HG03342 (cell line): ENCODE results near the gene GARIN3.
"Not testable (repeated sequence)": the region's sequence is repeated elsewhere in the genome, so short reads cannot be mapped to it uniquely, and the experiment has no call there.

Source experiments
- ATAC-seq: cut with Tn5 transposase; IDR thresholded peaks from one replicate; pipeline ENCODE4 v1.9.1; 2021; ENCODE audit warnings: mild to moderate bottlenecking, moderate library complexity; ENCODE audit not compliant: unreplicated experiment

Gene GARIN3

DNA sequence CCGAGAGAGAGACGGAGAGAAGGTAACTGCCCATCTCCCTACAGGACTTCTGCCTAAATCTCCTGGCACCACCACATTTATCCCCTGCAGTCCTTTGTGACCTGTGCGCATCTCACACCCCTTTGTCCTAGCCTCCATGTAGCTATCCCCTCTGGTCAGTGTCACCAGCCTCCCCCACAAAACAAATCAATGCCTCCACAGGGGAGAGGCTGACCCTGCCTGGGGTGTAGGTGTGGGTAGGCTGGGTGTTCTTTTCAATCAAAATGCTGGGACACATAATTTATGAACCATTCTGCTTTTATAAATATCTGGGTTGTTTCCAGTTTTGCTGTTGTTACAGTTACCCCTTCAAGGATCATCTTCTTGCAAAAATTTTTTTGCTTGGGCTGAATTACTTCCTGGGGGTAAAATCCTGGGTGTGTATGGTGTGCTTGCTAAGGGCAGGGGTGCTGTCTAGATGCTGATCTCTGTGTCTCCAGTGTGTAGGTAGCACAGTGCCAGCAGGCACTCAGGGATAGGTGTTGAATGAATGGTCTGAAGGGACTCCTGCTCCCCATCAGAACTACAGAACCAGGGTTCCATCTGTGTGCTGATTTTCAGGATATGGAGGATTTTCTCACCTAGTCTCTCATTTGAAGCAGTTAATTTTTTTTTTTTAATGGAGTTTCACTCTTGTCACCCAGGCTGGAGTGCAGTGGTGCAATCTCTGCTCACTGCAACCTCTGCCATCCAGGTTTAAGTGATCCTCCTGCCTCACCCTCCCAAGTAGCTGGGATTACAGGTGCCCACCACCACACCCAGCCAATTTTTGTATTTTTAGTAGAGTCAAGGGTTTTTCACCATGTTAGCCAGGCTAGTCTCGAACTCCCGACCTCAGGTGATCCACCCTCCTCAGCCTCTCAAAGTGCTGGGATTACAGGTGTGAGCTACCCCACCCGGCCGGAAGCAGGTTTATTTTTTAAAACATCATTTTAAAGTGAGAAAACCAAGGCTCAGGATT, at the start of gene GARIN3:
TSS of gene GARIN3 (minus strand) at position 51 of the 1,000 bp plus-strand sequence. CDS start 96 bp downstream, outside the sequence.
- ATAC-seq, result no peak

GRCh38 chr5:157215514-157216167, 49.6 kb upstream of the GARIN3 start:
- peak; percentile 22 for ATAC-seq

GRCh38 chr5:157214861-157215513, 48.9 kb upstream of the GARIN3 start:
- peak; percentile 31 for ATAC-seq

GRCh38 chr5:157214415-157214814, 48.4 kb upstream of the GARIN3 start:
- ATAC-seq, result peak; percentile 27

- ATAC-seq, result no peak
Measured at GRCh38 chr5:157213527-157214243, 47.6 kb upstream of the GARIN3 start.

DNA sequence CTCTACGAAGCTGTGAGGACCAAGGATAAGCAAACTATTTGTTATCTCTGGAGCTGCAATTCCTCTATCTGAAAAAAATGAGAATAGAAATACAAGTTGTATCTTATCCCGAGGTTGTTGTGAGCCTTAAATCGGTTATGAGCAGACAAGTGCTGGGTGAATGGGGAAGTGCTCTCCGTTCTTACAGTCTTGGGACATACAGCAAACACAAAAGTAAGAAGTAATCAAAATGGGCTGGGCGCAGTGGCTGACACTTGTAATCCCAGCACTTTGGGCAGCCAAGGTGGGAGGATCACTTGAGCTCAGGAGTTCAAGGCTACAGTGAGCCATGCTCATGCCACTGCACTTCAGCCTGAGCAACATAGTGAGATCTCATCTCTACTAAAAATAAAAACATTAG, 46.2 kb upstream of the GARIN3 start:
- ATAC-seq, result no peak

DNA sequence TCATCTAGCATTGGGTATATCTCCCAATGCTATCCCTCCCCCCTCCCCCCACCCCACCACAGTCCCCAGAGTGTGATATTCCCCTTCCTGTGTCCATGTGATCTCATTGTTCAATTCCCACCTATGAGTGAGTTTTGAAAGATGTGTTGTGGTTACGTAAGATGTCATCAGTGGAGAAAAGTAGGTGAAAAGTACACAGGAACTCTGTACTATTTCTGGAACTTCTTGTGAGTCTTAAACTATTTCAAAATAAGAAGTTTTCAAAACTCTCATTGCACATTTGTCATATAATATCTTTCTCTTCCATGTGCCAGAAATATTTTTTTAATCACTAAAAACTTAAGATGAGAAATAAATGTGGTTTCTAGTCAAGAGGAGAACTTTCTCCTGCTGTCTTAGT, 44.6 kb upstream of the GARIN3 start:
- ATAC-seq, result not testable (repeated sequence)

DNA sequence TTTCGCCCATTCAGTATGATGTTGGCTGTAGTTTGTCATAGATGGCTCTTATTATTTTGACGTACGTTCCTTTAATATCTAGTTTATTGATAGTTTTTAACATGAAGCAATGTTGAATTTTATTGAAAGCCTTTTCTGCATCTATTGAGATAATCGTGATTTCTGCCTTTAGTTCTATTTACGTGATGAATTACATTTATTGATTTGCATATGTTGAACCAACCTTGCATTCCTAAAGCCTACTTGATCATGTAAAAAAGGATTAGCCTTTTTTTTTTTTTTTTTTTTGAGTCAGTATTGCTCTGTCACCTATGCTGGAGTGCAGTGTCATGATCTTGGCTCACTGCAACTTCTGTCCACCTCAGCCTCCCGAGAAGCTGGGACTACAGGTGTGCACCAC, 39.6 kb upstream of the GARIN3 start:
- no peak for ATAC-seq

DNA sequence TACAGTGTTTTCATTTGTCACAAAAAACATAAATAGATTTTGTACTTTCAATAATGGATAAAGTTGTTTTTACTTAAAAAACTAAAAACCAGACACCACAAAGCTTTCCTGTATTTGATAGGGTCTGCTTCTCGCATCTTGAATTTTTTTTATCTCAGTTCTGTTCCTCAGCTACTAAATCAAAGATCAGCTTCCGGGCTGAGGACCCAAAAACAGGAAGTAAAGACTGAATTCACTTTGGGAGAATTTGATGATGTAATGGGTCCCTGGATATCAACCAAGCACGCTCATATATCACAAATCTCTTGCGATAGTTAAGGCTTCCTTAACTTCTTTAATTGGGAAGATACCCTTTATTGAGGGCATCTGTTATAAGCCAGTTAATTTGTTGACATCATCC, 38.7 kb upstream of the GARIN3 start:
- no peak for ATAC-seq

GRCh38 chr5:157203417-157203816, 37.4 kb upstream of the GARIN3 start:
- ATAC-seq, result no peak

GRCh38 chr5:157201857-157202256, 35.8 kb upstream of the GARIN3 start:
- no peak for ATAC-seq

DNA sequence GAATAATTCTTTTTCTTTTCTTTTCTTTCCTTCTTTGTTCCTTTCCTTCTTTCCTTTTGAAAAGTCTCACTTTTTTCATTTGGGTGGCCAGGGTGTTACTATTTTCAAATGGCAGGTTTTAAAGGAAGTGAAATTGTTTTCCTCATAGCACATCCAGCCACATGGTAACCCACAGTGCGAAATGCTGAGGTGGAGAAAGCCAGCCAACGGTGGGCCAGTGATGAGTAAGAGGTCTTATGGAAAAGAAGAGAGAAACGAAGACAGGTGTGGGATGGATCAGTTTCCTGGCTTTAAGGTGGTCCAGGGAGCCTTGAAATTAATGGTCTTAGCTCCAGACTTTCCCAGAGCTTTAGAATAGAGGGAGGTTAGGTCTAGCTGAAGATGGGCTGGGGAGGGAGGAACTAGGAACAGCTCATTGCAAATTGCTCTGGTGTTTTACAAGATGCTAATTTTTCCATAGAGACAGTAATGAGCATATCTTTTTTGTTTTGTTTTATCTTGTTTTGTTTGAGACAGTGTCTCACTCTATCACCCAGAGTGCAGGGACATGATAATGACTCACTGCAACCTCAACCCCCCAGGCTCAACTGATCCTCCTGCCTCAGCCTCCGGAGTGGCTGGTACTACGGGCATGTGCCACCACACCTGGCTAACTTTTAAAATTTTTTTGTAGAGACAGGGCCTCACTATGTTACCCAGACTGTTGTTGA, 32.4 kb upstream of the GARIN3 start:
- no peak for ATAC-seq

GRCh38 chr5:157197086-157197485, 31.0 kb upstream of the GARIN3 start:
- no peak for ATAC-seq

DNA sequence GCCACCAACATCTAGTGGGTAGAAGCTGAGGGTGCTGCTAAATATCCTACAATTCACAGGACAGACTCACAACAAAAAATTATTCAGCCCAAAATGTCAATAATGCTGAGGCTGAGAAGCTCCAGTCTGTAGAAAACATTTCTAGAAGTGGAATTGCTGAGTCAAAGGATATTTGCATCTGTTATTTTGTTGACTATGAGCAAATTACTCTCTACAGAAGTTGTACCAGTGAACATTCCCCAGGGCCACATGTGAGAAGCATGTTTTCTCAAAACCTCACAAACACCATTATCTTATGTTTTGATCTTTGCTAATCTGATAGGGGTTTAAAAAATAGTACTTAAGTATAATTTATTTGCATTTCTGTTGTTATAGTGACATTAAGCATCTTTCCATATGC, 30.0 kb upstream of the GARIN3 start:
- peak; percentile 58 for ATAC-seq

DNA sequence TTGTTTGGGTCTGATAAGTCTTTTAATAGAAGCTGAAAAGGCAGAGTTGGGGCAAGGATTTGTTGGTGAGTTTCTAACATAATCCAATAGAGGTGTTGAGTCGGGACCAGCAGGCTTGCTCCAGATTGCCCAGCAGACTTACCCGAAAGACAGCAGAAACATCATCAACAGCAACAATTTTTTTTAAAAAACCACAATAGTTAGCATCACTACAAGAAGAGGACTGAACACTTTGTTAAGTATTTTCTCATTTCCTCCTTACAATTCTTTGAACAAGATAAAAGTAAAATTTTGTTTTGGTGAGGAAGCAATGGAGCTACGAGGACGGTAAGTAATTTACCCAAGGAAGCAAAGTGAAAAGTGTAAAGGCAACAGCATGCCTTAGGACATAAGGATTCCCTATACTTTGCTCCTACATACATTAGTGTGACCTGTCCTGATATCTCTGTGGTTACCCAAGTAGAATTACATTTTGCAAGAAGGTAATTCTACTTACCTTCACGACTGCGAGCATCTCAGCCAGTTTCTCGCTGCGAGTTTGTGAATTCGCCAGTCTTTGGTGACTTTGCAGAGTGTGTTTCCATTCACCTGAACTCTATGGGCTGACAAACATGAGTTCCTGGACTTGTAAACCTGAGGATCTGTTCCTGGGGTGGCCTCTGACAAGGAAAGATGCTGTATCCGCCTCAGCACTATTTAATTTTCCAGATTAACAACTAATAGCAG, 27.8 kb upstream of the GARIN3 start:
- no peak for ATAC-seq

DNA sequence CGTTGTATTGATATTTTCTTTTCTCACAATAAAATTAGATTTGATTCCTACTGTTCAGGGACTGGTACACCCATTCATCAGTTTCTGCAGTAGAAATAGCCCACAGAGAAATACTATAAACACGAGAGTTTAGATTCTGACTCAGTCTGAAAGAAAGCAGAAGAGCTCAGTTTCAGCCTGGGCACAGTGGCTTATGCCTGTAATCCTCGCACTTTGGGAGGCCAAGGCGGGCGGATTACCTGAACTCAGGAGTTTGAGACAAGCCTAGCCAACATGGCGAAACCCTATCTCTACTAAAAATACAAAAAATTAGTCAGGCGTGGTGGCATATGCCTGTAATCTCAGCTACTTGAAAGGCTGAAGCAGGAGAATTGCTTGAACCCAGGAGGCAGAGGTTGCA, 23.2 kb upstream of the GARIN3 start:
- no peak for ATAC-seq

- no peak for ATAC-seq
Measured at GRCh38 chr5:157188270-157188669, 22.2 kb upstream of the GARIN3 start.

- no peak for ATAC-seq
Measured at GRCh38 chr5:157187046-157187754, 21.1 kb upstream of the GARIN3 start.
